ENCODE results near the gene PHACTR1. TPM values are rescaled to one million over a fixed set of nuclear protein-coding genes. Genes with fewer than 3 reads are reported as not detected.
A peak's percentile ranks its signal among the peaks of the same experiment; 100 is the strongest.

PHACTR1 gene
- total RNA-seq, 1 donor from 2014 or later, result 8.5 TPM

DNA sequence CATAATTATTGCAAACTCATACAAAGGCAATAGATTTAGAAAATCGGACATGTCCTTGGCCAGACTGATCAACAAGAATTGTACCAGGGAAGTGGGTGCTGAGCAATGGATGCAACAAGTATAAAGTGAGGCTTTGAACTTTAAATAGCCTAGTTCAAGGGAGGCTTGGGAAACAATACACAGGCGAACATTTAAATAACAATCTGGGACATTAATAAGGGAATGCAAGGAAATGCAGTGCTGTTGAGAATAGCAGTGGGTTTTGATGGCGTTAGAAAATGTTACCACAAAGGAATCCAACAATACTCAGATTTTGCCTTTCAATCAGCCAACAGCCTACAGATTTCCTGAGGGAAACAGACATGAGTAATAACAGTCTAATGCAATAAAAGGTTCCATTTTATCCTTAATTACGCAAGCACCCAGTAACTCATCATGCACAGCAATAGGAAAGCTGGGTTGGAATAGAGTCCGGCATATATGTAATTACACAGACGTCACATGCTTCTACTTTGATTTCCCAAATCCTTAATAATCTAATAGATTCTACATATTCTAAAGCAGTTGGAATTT, 134.6 kb downstream of the PHACTR1 start:
- no peak overlapping the region for H2AFZ ChIP-seq (ENCODE audit: low read depth, low read length)
- Mint-ChIP-seq H3K9me3 (ENCODE audit: unreplicated experiment) (no peaks in the 10 kb centered on the region), H3K27ac (ENCODE audit: unreplicated experiment) (no peak overlapping the region), H3K27me3 (ENCODE audit: low read depth, unreplicated experiment) (no peaks in the 10 kb centered on the region), H3K36me3 (ENCODE audit: low read depth, unreplicated experiment) (no peaks in the 10 kb centered on the region), H3K4me3 (ENCODE audit: unreplicated experiment) (no peak overlapping the region), H3K4me1 (ENCODE audit: low read depth, unreplicated experiment) (peaks cover 12% of the 10 kb centered on the region)
- no peaks in the 10 kb centered on the region for H3K36me3 ChIP-seq (ENCODE audit: insufficient read depth, low read length)
- no peak overlapping the region for H3K9ac ChIP-seq (ENCODE audit: low read length)
- H3K79me2 ChIP-seq (ENCODE audit: insufficient read depth, low read length), result no peaks in the 10 kb centered on the region
- peaks cover 5% of the 10 kb centered on the region for H3K4me1 ChIP-seq (ENCODE audit: insufficient read depth, low read length)
- H3K4me3 ChIP-seq (ENCODE audit: insufficient read depth, low read depth, low read length), result no peak overlapping the region
- no peak for TF ChIP-seq EZH2 (IDR thresholded peaks at IDR 0.05; ENCODE audit: insufficient read depth, low read length)
- TF ChIP-seq, protein P1, sequence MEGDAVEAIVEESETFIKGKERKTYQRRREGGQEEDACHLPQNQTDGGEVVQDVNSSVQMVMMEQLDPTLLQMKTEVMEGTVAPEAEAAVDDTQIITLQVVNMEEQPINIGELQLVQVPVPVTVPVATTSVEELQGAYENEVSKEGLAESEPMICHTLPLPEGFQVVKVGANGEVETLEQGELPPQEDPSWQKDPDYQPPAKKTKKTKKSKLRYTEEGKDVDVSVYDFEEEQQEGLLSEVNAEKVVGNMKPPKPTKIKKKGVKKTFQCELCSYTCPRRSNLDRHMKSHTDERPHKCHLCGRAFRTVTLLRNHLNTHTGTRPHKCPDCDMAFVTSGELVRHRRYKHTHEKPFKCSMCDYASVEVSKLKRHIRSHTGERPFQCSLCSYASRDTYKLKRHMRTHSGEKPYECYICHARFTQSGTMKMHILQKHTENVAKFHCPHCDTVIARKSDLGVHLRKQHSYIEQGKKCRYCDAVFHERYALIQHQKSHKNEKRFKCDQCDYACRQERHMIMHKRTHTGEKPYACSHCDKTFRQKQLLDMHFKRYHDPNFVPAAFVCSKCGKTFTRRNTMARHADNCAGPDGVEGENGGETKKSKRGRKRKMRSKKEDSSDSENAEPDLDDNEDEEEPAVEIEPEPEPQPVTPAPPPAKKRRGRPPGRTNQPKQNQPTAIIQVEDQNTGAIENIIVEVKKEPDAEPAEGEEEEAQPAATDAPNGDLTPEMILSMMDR (IDR thresholded peaks at IDR 0.05; ENCODE audit: insufficient read depth, low read depth, low read length), result no peak
- no peak overlapping the region for H3K4me2 ChIP-seq (ENCODE audit: low read length)
- no peak overlapping the region for H3K27ac ChIP-seq (ENCODE audit: low read depth, low read length)
- no peaks in the 10 kb centered on the region for H3K9me3 ChIP-seq (ENCODE audit: insufficient read depth, low read depth, low read length)
- DNase-seq (ENCODE audit: low read depth), result peak; percentile 14
- H3K27me3 ChIP-seq (ENCODE audit: insufficient read depth, low read length), result no peaks in the 10 kb centered on the region
- FAIRE-seq, result no peak
- no peaks in the 10 kb centered on the region for H4K20me1 ChIP-seq (ENCODE audit: insufficient read depth, low read length)

DNA sequence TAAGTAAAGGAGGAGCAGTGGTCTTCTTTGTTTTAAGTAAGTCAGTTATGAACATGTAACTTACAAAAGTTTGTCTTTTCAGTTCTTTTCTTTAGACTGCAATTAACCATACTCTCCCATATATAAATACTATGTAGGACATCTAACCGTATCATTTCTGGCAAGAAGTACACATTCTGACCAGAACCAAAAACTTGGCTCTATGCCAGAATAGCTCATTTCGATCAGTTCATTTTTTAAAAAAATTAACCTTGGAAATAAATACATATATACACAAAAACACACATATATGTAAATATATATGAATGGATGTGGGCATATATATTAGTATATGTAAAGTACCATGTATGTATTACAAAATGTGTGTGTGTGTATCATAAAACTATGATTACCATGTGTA, 145.0 kb downstream of the PHACTR1 start:
- FAIRE-seq, result no peak

DNA sequence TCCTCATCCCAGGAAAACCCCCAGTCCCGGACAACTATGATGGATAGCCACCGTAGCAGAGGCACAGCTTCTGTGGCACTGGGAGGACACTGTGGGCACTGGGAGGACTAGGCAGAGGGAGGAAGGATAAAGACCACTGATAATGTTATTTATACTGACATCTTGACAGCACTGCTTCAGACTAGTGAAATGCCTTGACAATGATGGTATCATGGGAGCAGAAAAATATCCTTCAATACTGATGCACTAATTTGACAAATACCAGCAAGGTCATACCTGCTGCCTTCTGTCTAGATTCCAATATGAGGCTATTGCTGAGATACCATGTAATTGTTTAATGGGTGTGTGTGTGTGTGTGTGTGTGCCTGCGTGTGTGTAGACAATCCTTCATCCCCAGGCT, 148.6 kb downstream of the PHACTR1 start:
- no peak overlapping the region for H3K27ac ChIP-seq (ENCODE audit: low read depth, low read length)
- H3K9me3 ChIP-seq (ENCODE audit: insufficient read depth, low read depth, low read length), result no peaks in the 10 kb centered on the region
- Mint-ChIP-seq H3K4me1 (ENCODE audit: low read depth, unreplicated experiment) (no peaks in the 10 kb centered on the region), H3K4me3 (ENCODE audit: unreplicated experiment) (no peak overlapping the region), H3K27ac (ENCODE audit: unreplicated experiment) (no peak overlapping the region), H3K27me3 (ENCODE audit: low read depth, unreplicated experiment) (peaks cover 6% of the 10 kb centered on the region), H3K9me3 (ENCODE audit: unreplicated experiment) (no peaks in the 10 kb centered on the region), H3K36me3 (ENCODE audit: low read depth, unreplicated experiment) (no peaks in the 10 kb centered on the region)
- TF ChIP-seq EZH2 (IDR thresholded peaks at IDR 0.05; ENCODE audit: insufficient read depth, low read length), result no peak
- TF ChIP-seq, protein P1 (IDR thresholded peaks at IDR 0.05; ENCODE audit: insufficient read depth, low read depth, low read length), result no peak
- H4K20me1 ChIP-seq (ENCODE audit: insufficient read depth, low read length), result no peaks in the 10 kb centered on the region
- no peaks in the 10 kb centered on the region for H3K79me2 ChIP-seq (ENCODE audit: insufficient read depth, low read length)
- H3K4me2 ChIP-seq (ENCODE audit: low read length), result no peak overlapping the region
- no peak overlapping the region for H3K4me3 ChIP-seq (ENCODE audit: insufficient read depth, low read depth, low read length)
- H2AFZ ChIP-seq (ENCODE audit: low read depth, low read length), result no peak overlapping the region
- DNase-seq (ENCODE audit: low read depth), result no peak
- no peak for FAIRE-seq
- H3K36me3 ChIP-seq (ENCODE audit: insufficient read depth, low read length), result no peaks in the 10 kb centered on the region
- no peak overlapping the region for H3K9ac ChIP-seq (ENCODE audit: low read length)
- H3K27me3 ChIP-seq (ENCODE audit: insufficient read depth, low read length), result no peaks in the 10 kb centered on the region
- H3K4me1 ChIP-seq (ENCODE audit: insufficient read depth, low read length), result no peaks in the 10 kb centered on the region

More for the DNA sequence above, 145.0 kb downstream of the PHACTR1 start:
- TF ChIP-seq, protein P1 (IDR thresholded peaks at IDR 0.05; ENCODE audit: insufficient read depth, low read depth, low read length), result no peak
- TF ChIP-seq EZH2 (IDR thresholded peaks at IDR 0.05; ENCODE audit: insufficient read depth, low read length), result no peak
- H3K4me3 ChIP-seq (ENCODE audit: insufficient read depth, low read depth, low read length), result no peak overlapping the region
- no peaks in the 10 kb centered on the region for H3K9me3 ChIP-seq (ENCODE audit: insufficient read depth, low read depth, low read length)
- no peak overlapping the region for H3K4me2 ChIP-seq (ENCODE audit: low read length)
- H3K36me3 Mint-ChIP-seq (ENCODE audit: low read depth, unreplicated experiment), result no peaks in the 10 kb centered on the region
- no peaks in the 10 kb centered on the region for H3K79me2 ChIP-seq (ENCODE audit: insufficient read depth, low read length)
- no peaks in the 10 kb centered on the region for H3K4me1 Mint-ChIP-seq (ENCODE audit: low read depth, unreplicated experiment)
- no peak overlapping the region for H3K4me3 Mint-ChIP-seq (ENCODE audit: unreplicated experiment)
- no peak for DNase-seq (ENCODE audit: low read depth)
- H3K36me3 ChIP-seq (ENCODE audit: insufficient read depth, low read length), result no peaks in the 10 kb centered on the region
- no peaks in the 10 kb centered on the region for H3K4me1 ChIP-seq (ENCODE audit: insufficient read depth, low read length)
- H3K27ac ChIP-seq (ENCODE audit: low read depth, low read length), result no peak overlapping the region
- H3K27me3 ChIP-seq (ENCODE audit: insufficient read depth, low read length), result no peaks in the 10 kb centered on the region
- no peak overlapping the region for H2AFZ ChIP-seq (ENCODE audit: low read depth, low read length)
- no peak overlapping the region for H3K27ac Mint-ChIP-seq (ENCODE audit: unreplicated experiment)
- H4K20me1 ChIP-seq (ENCODE audit: insufficient read depth, low read length), result no peaks in the 10 kb centered on the region
- no peaks in the 10 kb centered on the region for H3K9me3 Mint-ChIP-seq (ENCODE audit: unreplicated experiment)
- no peak overlapping the region for H3K9ac ChIP-seq (ENCODE audit: low read length)
- peaks cover 6% of the 10 kb centered on the region for H3K27me3 Mint-ChIP-seq (ENCODE audit: low read depth, unreplicated experiment)

All from astrocyte (in vitro differentiated cells and primary cell).